ENCODE measurements around the gene NPC2.

The NPC2 gene

DNA sequence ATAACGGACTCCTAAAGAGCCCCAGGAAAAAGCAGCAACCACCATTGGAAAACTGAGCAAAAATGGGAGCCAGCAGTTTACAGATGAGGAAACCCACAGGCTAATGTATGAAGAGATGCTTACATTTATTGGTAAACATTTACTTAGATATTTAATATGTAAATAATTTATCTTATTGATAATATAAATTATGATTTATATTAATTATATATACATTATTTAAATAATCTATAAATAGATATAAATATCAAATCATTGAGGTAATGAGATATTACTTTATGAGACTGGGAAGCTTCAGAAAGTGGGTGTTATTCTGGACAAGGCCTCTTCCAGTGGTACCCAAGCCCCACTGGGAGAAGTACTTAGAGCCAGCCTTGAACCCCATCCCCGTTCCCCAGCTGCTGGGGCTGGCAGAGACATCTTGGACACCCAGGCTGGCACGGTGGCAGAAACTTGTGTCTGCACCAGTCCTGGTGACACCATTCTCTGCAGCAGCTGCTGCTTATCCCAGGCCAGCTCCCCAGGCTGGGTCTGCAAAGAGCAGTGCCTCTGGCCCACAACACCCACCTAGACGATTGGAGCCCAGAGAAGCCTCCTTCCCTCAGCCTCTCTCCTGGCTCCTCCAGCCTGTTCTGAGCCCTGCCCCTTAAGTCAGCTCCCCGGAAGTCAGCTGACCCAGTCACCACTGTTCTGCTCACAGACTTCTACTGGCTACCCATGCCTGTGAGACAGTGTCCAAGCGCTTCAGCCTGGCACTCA lies 26.4 kb upstream of the NPC2 start:
- no peak for DNase-seq (ENCODE audit: low read depth)

GRCh38 chr14:74518221-74518620 lies 25.1 kb upstream of the NPC2 start:
- DNase-seq (ENCODE audit: low read depth) = no peak

GRCh38 chr14:74517731-74518130 lies 24.6 kb upstream of the NPC2 start:
- no peak for DNase-seq (ENCODE audit: low read depth)

DNA sequence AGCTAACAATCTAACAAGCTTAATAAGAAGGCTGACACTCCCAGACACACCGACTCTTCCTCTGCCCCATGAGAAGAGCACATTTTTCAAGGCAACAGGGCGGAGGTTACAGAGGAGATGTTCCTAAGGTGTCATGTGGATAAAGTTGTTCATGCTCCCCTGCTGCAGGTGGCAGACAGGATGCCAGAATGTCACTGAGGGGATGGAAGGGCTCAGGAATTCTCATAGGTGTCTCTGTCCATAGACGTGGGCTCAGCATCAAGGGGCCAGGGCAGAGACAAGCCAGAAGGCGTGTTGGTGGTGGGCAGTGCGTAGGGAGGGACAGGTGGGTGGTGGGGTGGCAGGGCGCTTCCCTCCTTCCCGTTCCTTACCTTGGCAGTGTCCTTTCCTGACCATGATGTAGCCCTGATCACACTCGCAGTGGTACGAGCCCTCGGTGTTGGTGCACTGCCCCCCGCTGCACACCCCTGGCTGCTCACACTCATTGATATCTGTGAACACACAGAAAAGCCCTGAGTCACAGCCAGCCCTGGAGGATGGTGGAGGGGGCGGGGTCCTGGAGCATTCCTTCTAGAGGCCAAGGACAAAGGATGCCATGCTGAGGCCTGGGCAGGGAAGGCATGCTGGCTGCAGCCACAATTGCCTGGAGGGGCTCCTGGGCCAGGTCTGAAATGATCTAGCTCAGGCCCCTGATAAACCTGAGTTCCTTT lies 23.5 kb upstream of the NPC2 start:
- DNase-seq (ENCODE audit: low read depth) = no peak

DNA sequence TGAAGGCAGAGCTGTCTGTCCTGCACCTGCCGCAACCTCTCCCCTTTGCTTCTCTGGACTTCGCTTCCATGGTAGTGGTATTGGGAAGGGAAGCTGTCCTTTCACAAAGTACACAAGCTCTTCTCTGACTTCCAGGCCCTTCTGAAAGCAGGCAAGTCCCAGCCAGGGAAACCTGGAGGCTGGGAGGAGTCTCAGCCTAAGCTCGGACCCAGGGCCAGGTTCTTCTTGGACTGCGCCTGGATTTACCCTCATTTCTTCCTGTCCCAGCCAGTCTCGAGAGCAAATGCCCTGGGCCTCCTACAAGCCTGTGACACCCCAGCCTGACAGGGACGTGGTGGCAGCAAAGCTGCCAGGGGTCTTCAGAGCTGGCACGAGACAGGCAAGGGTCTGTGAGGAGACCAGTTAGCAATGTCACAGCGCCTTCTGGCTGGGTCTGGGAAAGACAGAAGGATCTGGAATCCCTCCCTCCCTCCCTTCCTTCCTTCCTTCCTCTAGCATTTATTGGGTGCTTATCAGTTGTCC lies 22.8 kb upstream of the NPC2 start:
- DNase-seq (ENCODE audit: low read depth) = no peak

GRCh38 chr14:74514471-74514941 lies 21.4 kb upstream of the NPC2 start:
- DNase-seq (ENCODE audit: low read depth) = no peak

- DNase-seq (ENCODE audit: low read depth) = no peak
These were observed 19.1 kb upstream of the NPC2 start for GRCh38 chr14:74511966-74512830.

- no peak for DNase-seq (ENCODE audit: low read depth)
These were observed 17.9 kb upstream of the NPC2 start for GRCh38 chr14:74510959-74511409.

GRCh38 chr14:74510223-74510931 lies 17.3 kb upstream of the NPC2 start:
- no peak for DNase-seq (ENCODE audit: low read depth)

- no peak for DNase-seq (ENCODE audit: low read depth)
These were observed 16.6 kb upstream of the NPC2 start for GRCh38 chr14:74509587-74510222.

- DNase-seq (ENCODE audit: low read depth) = no peak
These were observed 15.8 kb upstream of the NPC2 start for GRCh38 chr14:74508844-74509428.

GRCh38 chr14:74508292-74508731 lies 15.2 kb upstream of the NPC2 start:
- DNase-seq (ENCODE audit: low read depth) = no peak

DNA sequence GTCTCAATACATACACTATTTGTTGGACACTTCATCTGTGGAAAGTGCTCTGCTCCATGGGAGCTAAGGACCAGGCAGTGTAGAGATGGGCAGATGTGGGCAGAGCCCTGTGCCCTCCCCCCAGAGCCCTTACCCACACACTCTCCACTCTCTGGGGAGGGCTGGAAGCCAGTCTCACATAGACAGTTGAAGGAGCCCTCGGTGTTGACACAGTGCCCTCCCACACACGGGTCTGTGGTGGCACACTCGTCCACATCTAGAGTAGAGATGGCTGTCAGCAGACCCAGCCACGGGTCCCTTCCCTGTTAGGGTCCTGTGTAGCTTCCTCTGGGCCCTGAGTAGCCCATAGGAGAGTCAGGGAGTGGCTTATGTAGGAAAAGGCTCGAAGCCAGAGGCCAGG lies 14.7 kb upstream of the NPC2 start:
- DNase-seq (ENCODE audit: low read depth) = no peak

DNA sequence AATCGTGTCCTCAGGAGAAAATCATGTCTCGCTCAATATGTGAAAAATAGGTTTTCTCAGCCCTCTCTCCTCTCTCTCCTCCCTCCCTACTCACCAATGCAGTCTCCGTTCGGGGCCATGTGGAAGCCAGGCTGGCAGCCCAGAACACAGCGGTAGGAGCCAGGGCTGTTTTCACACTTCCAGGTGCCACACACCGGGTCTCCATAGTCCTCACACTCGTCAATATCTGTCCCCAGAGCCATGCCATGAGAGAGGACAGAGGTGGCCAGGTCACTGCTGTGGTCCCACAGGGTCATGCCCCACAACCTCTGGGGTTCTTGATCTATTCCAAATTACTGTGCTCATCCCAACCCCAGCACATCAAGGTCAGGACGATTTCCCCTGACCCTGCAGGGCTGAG lies 14.0 kb upstream of the NPC2 start:
- DNase-seq (ENCODE audit: low read depth) = no peak

DNA sequence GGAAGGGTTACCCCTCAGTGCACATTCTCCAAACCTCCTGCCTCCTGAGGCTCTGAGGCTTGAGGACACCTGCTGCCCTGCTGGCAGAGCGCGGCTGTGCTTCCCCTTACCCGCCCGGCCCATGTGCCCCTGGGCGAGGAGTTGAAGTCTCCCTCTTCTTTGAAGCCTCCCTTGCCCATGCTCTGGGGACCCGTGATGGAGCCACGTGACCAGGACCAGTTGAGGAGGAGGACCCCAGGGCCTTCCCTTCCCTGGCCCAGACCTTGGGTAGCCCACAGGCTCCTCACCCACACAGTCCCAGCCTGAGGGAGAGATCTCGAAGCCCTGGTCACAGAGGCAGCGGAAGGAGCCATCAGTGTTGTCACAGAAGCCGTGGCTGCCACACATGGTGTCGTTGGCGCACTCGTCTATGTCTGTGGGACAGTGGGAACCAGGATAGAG lies 13.3 kb upstream of the NPC2 start:
- no peak for DNase-seq (ENCODE audit: low read depth)

- DNase-seq (ENCODE audit: low read depth) = no peak
These were observed 12.7 kb upstream of the NPC2 start for GRCh38 chr14:74505831-74506230.

- DNase-seq (ENCODE audit: low read depth) = no peak
These were observed 12.0 kb upstream of the NPC2 start for GRCh38 chr14:74504874-74505720.

GRCh38 chr14:74504412-74504811 lies 11.3 kb upstream of the NPC2 start:
- DNase-seq (ENCODE audit: low read depth) = no peak

DNA sequence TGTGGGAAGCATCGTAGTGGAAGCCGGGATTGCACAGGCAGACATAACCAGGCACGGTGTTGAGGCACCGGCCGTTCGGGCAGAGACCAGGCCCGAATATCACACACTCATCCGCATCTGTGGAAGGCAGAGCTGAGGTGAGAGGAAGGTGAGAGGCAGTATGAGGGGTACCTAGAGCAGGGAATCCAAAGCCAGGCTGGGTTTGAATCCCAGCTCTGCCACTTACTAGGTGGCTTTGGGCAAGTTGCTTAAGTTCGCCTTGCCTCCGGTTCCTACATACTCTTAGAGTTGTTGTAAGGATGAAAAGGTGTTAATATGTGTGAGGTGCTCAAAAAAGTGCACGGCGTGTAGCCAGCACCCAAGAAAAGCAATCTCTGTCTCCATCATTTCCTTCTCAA lies 10.8 kb upstream of the NPC2 start:
- DNase-seq (ENCODE audit: low read depth) = no peak
